Effector CD4-positive, alpha-beta T cell (primary cell): Measurements from ENCODE around the gene CASP3.
"Not testable (repeated sequence)": the region's sequence is repeated elsewhere in the genome, so short reads cannot be mapped to it uniquely, and the experiment has no call there.

Source experiments
- DNase-seq: peaks from one replicate; pipeline ENCODE4 v3.0.0-alpha.2; 2020

Gene CASP3

DNA sequence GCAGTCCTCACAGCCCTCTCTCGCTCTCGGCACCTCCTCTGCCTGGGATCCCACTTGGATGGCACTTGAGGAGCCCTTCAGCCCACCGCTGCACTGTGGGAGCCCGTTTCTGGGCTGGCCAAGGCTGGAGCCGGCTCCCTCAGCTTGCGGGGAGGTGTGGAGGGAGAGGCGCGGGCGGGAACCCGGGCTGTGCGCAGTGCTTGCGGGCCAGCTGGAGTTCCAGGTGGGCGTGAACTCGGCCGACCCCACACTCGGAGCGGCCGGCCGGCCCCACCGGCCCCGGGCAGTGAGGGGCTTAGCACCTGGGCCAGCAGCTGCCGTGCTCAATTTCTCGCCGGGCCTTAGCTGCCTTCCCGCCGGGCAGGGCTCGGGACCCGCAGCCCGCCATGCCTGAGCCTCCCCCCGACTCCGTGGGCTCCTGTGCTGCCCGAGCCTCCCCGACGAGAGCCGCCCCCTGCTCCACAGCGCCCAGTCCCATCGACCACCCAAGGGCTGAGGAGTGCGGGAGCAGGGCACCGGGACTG lies 57.4 kb downstream of the CASP3 start:
- not testable (repeated sequence) for DNase-seq

DNA sequence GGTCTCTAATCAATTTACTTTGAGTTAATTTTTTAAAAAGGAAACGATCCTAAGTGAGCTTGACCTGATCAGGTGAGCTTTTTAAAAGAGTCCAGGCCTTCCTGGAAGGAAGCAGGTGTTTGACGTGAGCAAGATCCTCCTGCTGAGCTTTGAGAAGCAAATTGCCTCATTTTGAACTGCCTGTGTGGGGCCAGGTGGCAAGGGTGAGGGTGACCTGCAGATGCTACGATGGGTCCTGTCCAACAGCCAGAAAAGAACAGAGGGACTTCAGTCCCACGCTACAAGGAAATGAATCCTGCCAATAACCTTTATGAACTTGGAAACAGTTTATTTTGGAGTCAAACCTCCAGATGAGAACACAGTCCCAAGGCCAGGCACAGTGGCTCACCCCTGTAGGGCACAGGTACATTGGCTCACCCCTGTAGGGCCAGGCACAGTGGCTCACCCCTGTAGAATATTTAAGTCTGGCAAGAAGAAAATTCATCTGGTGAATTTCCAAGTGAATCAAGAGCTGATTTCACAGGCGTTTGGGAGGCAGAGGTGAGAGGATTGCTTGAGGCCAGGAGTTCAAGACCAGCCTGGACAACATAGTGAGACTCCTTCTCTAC lies 58.1 kb downstream of the CASP3 start:
- DNase-seq = no peak

DNA sequence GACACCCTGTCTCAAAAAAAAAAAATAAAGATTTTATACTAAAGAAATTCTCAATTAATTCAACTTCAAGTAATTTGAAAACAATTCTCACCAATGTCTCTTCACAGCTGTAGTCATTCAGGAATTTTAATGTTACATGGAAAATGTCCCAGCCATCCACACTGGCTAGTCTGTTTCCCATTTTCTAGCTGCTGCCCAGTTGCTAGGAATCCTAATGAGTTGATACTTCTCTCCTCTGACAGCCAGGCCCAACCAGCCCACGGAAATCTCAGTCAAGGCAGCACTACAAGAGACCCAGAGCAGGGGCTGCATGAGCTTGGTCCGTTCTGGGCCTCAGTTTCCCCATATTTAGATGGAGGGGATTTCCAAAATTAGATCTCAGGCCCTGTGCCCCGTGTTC lies 59.1 kb downstream of the CASP3 start:
- DNase-seq = no peak

DNA sequence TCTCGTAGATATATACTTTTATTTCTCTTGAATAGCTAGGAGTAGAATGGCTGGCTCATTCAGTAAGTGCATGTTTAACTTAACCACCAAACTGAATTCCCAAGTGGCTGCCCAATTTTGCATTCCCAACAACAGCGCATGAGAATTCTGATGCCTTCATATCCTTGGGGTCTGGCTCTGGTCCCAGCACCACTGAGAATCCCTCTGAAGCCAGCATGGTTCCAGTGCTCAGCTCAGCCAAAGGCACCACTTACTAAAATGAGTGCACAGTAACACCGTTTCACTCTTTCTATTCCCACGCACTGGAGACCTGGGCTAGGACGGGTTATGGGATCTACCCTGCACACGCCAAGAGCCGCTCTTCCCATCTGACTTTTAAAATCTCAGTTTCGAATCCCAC lies 60.4 kb downstream of the CASP3 start:
- DNase-seq = no peak

DNA sequence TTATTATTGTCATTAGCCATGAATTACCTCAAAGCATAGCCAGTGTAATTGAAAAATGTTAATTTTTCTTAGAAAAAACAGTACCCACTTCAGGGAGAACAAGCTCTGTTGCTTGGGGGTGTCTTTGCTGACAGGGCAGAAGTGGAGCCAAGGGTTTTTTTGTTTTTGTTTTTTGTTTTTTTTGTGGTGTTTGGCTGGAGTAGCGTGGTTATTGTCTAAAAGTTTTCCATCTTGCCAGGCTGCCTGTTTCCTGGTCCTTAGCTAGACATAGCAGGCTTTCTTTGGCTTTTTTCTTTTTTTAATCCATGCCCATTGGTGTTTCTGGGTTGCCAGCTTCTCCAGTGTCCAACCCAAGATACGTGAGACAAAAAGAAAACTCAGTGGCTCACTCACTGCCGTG lies 61.5 kb downstream of the CASP3 start:
- no peak for DNase-seq

DNA sequence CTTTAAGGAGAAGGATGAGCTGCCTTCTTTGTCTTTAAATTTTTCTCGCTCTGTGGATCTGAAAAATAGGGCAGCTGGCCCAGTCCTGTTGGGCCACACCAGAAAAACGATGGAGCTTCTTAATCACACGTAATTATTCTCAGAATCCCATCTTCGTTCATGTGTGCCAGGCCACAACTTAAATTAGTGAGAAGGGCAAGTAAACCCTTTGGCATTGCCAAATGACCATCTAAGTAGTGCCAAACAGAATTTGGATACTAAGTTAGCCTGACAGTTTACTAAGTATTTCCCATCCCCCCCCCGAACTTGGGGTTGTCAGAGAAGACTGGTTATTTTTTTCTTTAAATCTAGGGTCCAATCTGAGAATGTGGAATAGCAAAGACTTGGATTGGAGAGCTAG lies 62.0 kb downstream of the CASP3 start:
- DNase-seq = no peak

DNA sequence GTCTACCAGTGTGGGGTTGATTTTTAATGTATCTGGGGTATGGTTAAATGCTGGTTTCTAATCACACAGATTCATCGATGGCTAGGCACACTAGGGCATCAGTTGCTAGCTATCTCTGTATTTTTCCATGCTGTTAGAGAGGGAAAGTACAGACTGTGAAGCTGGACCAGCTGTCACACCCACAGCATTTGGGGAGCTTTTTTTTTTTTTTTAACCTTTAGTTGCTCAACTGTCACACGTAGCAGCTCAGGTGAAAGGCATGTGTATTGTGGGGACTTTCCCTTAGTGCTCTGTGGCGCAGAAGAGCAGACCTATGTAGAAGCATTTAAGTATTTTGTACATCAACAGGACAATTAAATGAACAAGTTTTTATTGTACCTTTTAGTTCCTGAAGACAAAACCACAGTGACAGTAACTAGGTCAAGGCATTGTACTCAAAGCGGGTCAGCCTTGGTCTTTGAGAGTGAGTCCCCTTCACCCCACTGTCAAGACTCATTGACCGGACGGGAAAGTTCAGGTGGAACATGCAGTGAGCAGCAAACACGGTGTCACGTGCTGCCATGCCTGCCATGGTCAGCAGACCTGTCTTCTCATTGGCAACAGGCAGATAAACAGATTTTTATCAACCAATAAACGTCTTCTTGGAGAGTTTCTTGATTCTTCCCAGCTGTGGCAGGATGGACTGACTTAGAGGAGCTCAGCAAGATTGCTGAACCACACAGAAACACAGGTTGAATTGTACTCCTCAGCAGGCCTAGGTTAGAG lies 65.3 kb downstream of the CASP3 start:
- DNase-seq = no peak
